ENCODE measurements around the gene ATM.

ATM gene

DNA sequence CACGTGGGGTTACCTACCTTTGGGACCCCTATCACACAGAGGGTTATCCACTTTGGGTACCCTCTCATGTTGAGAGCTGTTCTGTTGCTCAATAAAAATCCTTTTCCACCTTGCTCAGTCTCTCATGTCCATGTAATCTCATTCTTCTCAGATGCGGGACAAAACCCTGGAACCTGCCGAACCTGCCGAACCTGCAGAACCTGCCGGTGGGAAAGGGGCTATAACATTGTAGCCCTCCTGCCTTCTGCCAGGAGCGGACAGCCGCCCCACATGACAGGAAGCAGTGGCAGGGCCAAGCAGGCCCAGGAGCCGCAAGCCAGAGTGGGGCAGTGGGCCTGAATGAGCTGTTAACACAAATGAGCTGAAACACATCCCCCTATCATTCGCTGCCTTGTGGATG is 18.5 kb upstream of the ATM start:
- H3K27ac ChIP-seq (ENCODE audit: low read length, poor library complexity, severe bottlenecking): no peak overlapping the region
- no peak overlapping the region for H3K14ac ChIP-seq (ENCODE audit: low read length in 2 of 2)
- H2AK5ac ChIP-seq (ENCODE audit: low read length, severe bottlenecking): no peak overlapping the region
- no peak overlapping the region for H4K91ac ChIP-seq (ENCODE audit: low read length)
- H3K79me1 ChIP-seq (replicated peaks; ENCODE audit: low read length, poor library complexity, severe bottlenecking): peaks cover 54% of the 10 kb centered on the region
- no peak overlapping the region for H4K8ac ChIP-seq (ENCODE audit: low read length)
- H3K9ac ChIP-seq (ENCODE audit: low read length): no peak overlapping the region
- no peaks in the 10 kb centered on the region for H3K4me1 ChIP-seq (ENCODE audit: control insufficient read depth, insufficient read depth, low read depth, low read length)
- H3K27me3 ChIP-seq (ENCODE audit: control insufficient read depth in 1 of 2, insufficient read depth in 1 of 2, low read length in 2 of 2): no peaks in the 10 kb centered on the region
- H2BK12ac ChIP-seq (ENCODE audit: low read length in 2 of 2): no peak overlapping the region
- peaks cover 26% of the 10 kb centered on the region for H3K9me3 ChIP-seq (ENCODE audit: control insufficient read depth, low read length)
- H2BK15ac ChIP-seq (ENCODE audit: low read depth, poor library complexity, severe bottlenecking): no peak overlapping the region
- H3K4me2 ChIP-seq (ENCODE audit: low read length, poor library complexity, severe bottlenecking): no peak overlapping the region
- no peak for DNase-seq
- no peak overlapping the region for H2BK120ac ChIP-seq (ENCODE audit: low read depth, low read length)
- H3K18ac ChIP-seq (ENCODE audit: low read depth in 1 of 2, low read length in 2 of 2): no peak overlapping the region
- H3K36me3 ChIP-seq (ENCODE audit: control insufficient read depth in 1 of 2, insufficient read depth in 2 of 2, low read depth in 1 of 2, low read length in 2 of 2): peaks cover 32 to 46% of the 10 kb centered on the region in 2 experiments
- H3K4me3 ChIP-seq (ENCODE audit: insufficient read depth in 1 of 2, low read depth in 1 of 2, low read length in 2 of 2): no peak overlapping the region
- H3K23ac ChIP-seq (ENCODE audit: low read length in 2 of 2): no peak overlapping the region
- 92% methylated on average over 9 of the region's 9 CpGs for WGBS
- H2AFZ ChIP-seq (ENCODE audit: low read depth, low read length): no peak overlapping the region
- H3K4ac ChIP-seq (ENCODE audit: low read depth in 1 of 2, low read length in 2 of 2): no peak overlapping the region
- no peak overlapping the region for H2BK5ac ChIP-seq (ENCODE audit: low read depth, low read length, poor library complexity, severe bottlenecking)

DNA sequence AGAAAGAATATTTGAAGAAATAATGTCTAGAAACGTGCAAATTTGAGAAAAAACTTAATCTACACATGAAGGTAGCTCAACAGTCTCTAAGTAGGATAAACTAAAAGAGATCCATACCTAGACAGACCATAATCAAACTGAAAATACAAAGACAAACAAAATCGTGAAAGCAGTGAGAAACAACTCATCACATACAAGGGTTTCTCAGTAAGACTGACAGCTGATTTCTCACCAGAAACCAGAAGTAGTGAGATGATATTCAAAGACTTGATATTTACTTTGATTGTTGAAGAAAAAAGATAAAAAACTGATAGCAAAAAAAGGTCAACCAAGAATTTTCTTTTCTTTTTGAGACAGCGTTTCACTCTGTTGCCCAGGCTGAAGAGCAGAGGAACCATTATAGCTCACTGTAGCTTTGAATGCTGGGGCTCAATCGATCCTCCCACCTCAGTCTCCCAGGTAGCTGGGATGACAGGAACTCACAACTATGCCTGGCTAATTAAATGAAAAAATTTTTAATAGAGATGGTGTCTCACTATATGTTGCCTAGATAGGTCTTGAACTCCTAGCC is 17.9 kb upstream of the ATM start:
- no peak overlapping the region for H3K4me3 ChIP-seq (ENCODE audit: insufficient read depth in 1 of 2, low read depth in 1 of 2, low read length in 2 of 2)
- H3K27ac ChIP-seq (ENCODE audit: low read length, poor library complexity, severe bottlenecking): no peak overlapping the region
- H3K79me1 ChIP-seq (replicated peaks; ENCODE audit: low read length, poor library complexity, severe bottlenecking): peaks cover 52% of the 10 kb centered on the region
- H2BK120ac ChIP-seq (ENCODE audit: low read depth, low read length): no peak overlapping the region
- H2AK5ac ChIP-seq (ENCODE audit: low read length, severe bottlenecking): no peak overlapping the region
- H2BK15ac ChIP-seq (ENCODE audit: low read depth, poor library complexity, severe bottlenecking): no peak overlapping the region
- H3K23ac ChIP-seq (ENCODE audit: low read length in 2 of 2): no peak overlapping the region
- DNase-seq: no peak
- no peak overlapping the region for H3K14ac ChIP-seq (ENCODE audit: low read length in 2 of 2)
- no peak overlapping the region for H3K9ac ChIP-seq (ENCODE audit: low read length)
- H3K36me3 ChIP-seq (ENCODE audit: control insufficient read depth in 1 of 2, insufficient read depth in 2 of 2, low read depth in 1 of 2, low read length in 2 of 2): peaks cover 30 to 49% of the 10 kb centered on the region in 2 experiments
- no peak overlapping the region for H3K4ac ChIP-seq (ENCODE audit: low read depth in 1 of 2, low read length in 2 of 2)
- H4K8ac ChIP-seq (ENCODE audit: low read length): no peak overlapping the region
- H2BK12ac ChIP-seq (ENCODE audit: low read length in 2 of 2): no peak overlapping the region
- peaks cover 26% of the 10 kb centered on the region for H3K9me3 ChIP-seq (ENCODE audit: control insufficient read depth, low read length)
- H3K18ac ChIP-seq (ENCODE audit: low read depth in 1 of 2, low read length in 2 of 2): no peak overlapping the region
- no peak overlapping the region for H3K4me2 ChIP-seq (ENCODE audit: low read length, poor library complexity, severe bottlenecking)
- H2BK5ac ChIP-seq (ENCODE audit: low read depth, low read length, poor library complexity, severe bottlenecking): no peak overlapping the region
- WGBS: 95% methylated on average over 3 of the region's 4 CpGs
- no peaks in the 10 kb centered on the region for H3K27me3 ChIP-seq (ENCODE audit: control insufficient read depth in 1 of 2, insufficient read depth in 1 of 2, low read length in 2 of 2)
- H2AFZ ChIP-seq (ENCODE audit: low read depth, low read length): no peak overlapping the region
- no peak overlapping the region for H4K91ac ChIP-seq (ENCODE audit: low read length)
- no peaks in the 10 kb centered on the region for H3K4me1 ChIP-seq (ENCODE audit: control insufficient read depth, insufficient read depth, low read depth, low read length)

DNA sequence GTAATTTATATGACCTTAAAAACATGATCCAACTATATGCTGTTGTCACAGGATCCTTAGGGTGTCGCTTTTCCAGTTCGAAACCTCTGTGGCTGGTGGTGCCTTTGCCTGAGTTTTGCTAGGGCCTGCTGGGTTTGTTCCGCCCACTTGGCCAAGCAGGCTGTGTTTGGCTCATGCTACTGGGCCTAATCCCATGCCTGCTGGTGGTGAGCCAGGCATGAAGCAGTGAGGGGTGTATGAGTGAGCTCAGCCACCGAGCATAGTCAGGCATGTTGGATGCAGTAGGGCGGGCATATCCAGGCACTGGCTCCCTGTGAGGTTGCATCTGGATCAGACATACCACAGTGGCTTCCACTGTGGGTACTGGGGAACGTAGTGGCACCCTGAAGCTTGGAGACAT is 16.7 kb upstream of the ATM start:
- no peak overlapping the region for H3K4me3 ChIP-seq (ENCODE audit: insufficient read depth in 1 of 2, low read depth in 1 of 2, low read length in 2 of 2)

DNA sequence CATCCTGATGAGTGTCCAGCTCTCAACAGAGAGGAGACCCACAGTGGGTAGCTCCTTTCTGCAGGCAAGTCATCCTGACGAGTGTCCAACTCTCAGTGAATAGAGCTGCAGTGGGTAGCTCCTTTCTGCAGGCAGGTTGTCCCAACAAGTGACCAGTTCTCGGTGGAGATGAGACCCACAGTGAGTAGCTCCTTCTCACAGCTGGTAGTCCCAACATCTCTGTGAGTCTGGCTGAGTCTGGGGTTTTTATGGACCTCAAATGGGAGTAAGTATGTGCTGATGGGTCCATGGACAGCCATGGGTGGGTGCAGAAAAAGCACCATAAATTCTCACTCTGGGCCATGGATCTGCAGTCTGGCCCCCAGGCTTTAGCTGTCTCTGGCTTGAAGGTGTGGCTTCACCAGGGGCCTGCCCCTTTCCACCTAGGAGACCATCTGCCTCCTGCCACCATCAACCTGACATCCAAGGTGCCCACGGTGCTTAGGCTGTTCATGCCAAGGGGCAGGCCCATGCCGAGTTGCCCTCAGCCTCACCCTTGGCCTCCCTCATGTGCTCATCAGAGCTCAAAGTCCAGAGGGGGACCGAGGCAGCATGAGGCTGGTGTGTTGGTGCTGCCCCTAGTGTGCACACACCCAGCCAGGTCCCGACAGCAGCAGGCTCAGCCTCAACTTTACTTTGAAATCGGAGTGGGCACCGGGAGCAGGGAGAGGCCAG is 15.7 kb upstream of the ATM start:
- Histone ChIP-seq H4K91ac (ENCODE audit: low read length) (no peak overlapping the region), H3K27me3 (ENCODE audit: control insufficient read depth in 1 of 2, insufficient read depth in 1 of 2, low read length in 2 of 2) (no peaks in the 10 kb centered on the region), H3K9me3 (ENCODE audit: control insufficient read depth, low read length) (peaks cover 26% of the 10 kb centered on the region), H3K27ac (ENCODE audit: low read length, poor library complexity, severe bottlenecking) (no peak overlapping the region), H3K14ac (ENCODE audit: low read length in 2 of 2) (no peak overlapping the region), H2AK5ac (ENCODE audit: low read length, severe bottlenecking) (no peak overlapping the region), H3K4me2 (ENCODE audit: low read length, poor library complexity, severe bottlenecking) (no peak overlapping the region), H3K9ac (ENCODE audit: low read length) (no peak overlapping the region), H2BK5ac (ENCODE audit: low read depth, low read length, poor library complexity, severe bottlenecking) (no peak overlapping the region), H3K4ac (ENCODE audit: low read depth in 1 of 2, low read length in 2 of 2) (no peak overlapping the region), H2BK15ac (ENCODE audit: low read depth, poor library complexity, severe bottlenecking) (no peak overlapping the region), H4K8ac (ENCODE audit: low read length) (no peak overlapping the region), H3K18ac (ENCODE audit: low read depth in 1 of 2, low read length in 2 of 2) (no peak overlapping the region), H3K79me1 (replicated peaks; ENCODE audit: low read length, poor library complexity, severe bottlenecking) (peaks cover 47% of the 10 kb centered on the region), H3K4me1 (ENCODE audit: control insufficient read depth, insufficient read depth, low read depth, low read length) (no peaks in the 10 kb centered on the region), H2BK120ac (ENCODE audit: low read depth, low read length) (no peak overlapping the region), H2AFZ (ENCODE audit: low read depth, low read length) (no peak overlapping the region), H2BK12ac (ENCODE audit: low read length in 2 of 2) (no peak overlapping the region), H3K4me3 (ENCODE audit: insufficient read depth in 1 of 2, low read depth in 1 of 2, low read length in 2 of 2) (no peak overlapping the region), H3K23ac (ENCODE audit: low read length in 2 of 2) (no peak overlapping the region), H3K36me3 (ENCODE audit: control insufficient read depth in 1 of 2, insufficient read depth in 2 of 2, low read depth in 1 of 2, low read length in 2 of 2) (peaks cover 35 to 66% of the 10 kb centered on the region in 2 experiments)
- 92% methylated on average over 8 of the region's 8 CpGs for WGBS
- no peak for DNase-seq

More for the DNA sequence above, 16.7 kb upstream of the ATM start:
- H2BK5ac ChIP-seq (ENCODE audit: low read depth, low read length, poor library complexity, severe bottlenecking): no peak overlapping the region
- H4K91ac ChIP-seq (ENCODE audit: low read length): no peak overlapping the region
- DNase-seq: no peak
- H3K9me3 ChIP-seq (ENCODE audit: control insufficient read depth, low read length): peaks cover 26% of the 10 kb centered on the region
- H3K36me3 ChIP-seq (ENCODE audit: control insufficient read depth in 1 of 2, insufficient read depth in 2 of 2, low read depth in 1 of 2, low read length in 2 of 2): peaks cover 34 to 58% of the 10 kb centered on the region in 2 experiments
- H3K14ac ChIP-seq (ENCODE audit: low read length in 2 of 2): no peak overlapping the region
- no peak overlapping the region for H2BK12ac ChIP-seq (ENCODE audit: low read length in 2 of 2)
- H2BK15ac ChIP-seq (ENCODE audit: low read depth, poor library complexity, severe bottlenecking): no peak overlapping the region
- H3K23ac ChIP-seq (ENCODE audit: low read length in 2 of 2): no peak overlapping the region
- H3K27me3 ChIP-seq (ENCODE audit: control insufficient read depth in 1 of 2, insufficient read depth in 1 of 2, low read length in 2 of 2): no peaks in the 10 kb centered on the region
- H3K27ac ChIP-seq (ENCODE audit: low read length, poor library complexity, severe bottlenecking): no peak overlapping the region
- no peaks in the 10 kb centered on the region for H3K4me1 ChIP-seq (ENCODE audit: control insufficient read depth, insufficient read depth, low read depth, low read length)
- no peak overlapping the region for H2AK5ac ChIP-seq (ENCODE audit: low read length, severe bottlenecking)
- H2BK120ac ChIP-seq (ENCODE audit: low read depth, low read length): no peak overlapping the region
- H2AFZ ChIP-seq (ENCODE audit: low read depth, low read length): no peak overlapping the region
- over 99% methylated on average over 6 of the region's 6 CpGs for WGBS
- no peak overlapping the region for H3K4ac ChIP-seq (ENCODE audit: low read depth in 1 of 2, low read length in 2 of 2)
- peaks cover 47% of the 10 kb centered on the region for H3K79me1 ChIP-seq (replicated peaks; ENCODE audit: low read length, poor library complexity, severe bottlenecking)
- no peak overlapping the region for H4K8ac ChIP-seq (ENCODE audit: low read length)
- no peak overlapping the region for H3K4me2 ChIP-seq (ENCODE audit: low read length, poor library complexity, severe bottlenecking)
- H3K18ac ChIP-seq (ENCODE audit: low read depth in 1 of 2, low read length in 2 of 2): no peak overlapping the region
- H3K9ac ChIP-seq (ENCODE audit: low read length): no peak overlapping the region
